ENCODE results near the gene ZNF30.

ZNF30 gene

DNA sequence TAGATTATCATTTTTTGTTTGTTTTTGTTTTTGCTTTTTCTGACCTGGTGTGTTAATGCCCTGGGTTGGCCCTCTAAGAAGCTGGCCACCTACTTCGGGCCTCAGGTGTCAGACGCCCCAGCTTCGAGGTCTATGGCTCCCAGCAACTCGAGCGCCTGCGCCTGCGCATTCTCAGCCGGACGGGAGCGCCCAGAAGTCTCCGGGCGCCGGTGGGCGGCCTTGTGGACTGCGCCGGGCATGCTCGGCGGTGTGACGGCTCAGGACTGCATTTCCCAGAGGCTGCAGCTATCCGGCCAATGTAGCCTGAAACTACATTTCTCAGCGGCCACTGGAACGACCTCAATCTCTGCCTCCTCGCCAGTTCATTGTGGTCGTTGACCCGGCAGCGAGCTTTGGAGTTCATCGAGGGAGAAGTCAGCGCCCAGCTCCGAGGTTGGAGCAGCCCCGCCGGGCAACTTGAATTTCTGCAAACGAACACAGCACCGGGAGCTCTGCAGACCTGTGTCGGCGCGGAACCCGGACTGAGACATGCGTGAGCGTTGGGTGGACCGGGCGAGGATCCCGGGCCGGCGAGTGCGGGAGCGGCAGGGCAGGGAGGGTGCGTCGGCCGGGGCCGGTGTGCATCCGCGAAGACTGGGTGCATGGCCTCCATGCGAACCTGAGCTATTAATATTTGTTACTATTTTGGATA lies at the start of gene ZNF30 (continued):
- TF ChIP-seq, protein P1, sequence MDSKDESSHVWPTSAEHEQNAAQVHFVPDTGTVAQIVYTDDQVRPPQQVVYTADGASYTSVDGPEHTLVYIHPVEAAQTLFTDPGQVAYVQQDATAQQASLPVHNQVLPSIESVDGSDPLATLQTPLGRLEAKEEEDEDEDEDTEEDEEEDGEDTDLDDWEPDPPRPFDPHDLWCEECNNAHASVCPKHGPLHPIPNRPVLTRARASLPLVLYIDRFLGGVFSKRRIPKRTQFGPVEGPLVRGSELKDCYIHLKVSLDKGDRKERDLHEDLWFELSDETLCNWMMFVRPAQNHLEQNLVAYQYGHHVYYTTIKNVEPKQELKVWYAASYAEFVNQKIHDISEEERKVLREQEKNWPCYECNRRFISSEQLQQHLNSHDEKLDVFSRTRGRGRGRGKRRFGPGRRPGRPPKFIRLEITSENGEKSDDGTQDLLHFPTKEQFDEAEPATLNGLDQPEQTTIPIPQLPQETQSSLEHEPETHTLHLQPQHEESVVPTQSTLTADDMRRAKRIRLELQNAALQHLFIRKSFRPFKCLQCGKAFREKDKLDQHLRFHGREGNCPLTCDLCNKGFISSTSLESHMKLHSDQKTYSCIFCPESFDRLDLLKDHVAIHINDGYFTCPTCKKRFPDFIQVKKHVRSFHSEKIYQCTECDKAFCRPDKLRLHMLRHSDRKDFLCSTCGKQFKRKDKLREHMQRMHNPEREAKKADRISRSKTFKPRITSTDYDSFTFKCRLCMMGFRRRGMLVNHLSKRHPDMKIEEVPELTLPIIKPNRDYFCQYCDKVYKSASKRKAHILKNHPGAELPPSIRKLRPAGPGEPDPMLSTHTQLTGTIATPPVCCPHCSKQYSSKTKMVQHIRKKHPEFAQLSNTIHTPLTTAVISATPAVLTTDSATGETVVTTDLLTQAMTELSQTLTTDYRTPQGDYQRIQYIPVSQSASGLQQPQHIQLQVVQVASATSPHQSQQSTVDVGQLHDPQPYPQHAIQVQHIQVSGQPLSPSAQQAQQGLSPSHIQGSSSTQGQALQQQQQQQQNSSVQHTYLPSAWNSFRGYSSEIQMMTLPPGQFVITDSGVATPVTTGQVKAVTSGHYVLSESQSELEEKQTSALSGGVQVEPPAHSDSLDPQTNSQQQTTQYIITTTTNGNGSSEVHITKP (tag by site-specific recombination; IDR thresholded peaks at IDR 0.05): peak; percentile 90
- TF ChIP-seq, protein P2, sequence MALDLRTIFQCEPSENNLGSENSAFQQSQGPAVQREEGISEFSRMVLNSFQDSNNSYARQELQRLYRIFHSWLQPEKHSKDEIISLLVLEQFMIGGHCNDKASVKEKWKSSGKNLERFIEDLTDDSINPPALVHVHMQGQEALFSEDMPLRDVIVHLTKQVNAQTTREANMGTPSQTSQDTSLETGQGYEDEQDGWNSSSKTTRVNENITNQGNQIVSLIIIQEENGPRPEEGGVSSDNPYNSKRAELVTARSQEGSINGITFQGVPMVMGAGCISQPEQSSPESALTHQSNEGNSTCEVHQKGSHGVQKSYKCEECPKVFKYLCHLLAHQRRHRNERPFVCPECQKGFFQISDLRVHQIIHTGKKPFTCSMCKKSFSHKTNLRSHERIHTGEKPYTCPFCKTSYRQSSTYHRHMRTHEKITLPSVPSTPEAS (tag by site-specific recombination; IDR thresholded peaks at IDR 0.05): peak; percentile 66
- TF ChIP-seq ZNF785 (tag by site-specific recombination; IDR thresholded peaks at IDR 0.05) (no peak; the same call in 1 of the 2 replicates), ZNF391 (tag by site-specific recombination; IDR thresholded peaks at IDR 0.05; ENCODE audit: borderline replicate concordance, low read depth) (peak; percentile 84; the same call in 1 of the 2 replicates), ZNF146 (tag by site-specific recombination; IDR thresholded peaks at IDR 0.05) (no peak), YY2 (tag by site-specific recombination; IDR thresholded peaks at IDR 0.05) (no peak), ZNF501 (tag by site-specific recombination; IDR thresholded peaks at IDR 0.05) (peak; percentile 97), ZNF311 (tag by site-specific recombination; IDR thresholded peaks at IDR 0.05; ENCODE audit: borderline replicate concordance) (no peak), ZNF530 (tag by site-specific recombination; IDR thresholded peaks at IDR 0.05; ENCODE audit: low read depth) (no peak), ZNF121 (tag by site-specific recombination; IDR thresholded peaks at IDR 0.05) (peak; percentile 84), ZNF302 (tag by site-specific recombination; IDR thresholded peaks at IDR 0.05; ENCODE audit: low read depth) (no peak), ZNF626 (tag by site-specific recombination; IDR thresholded peaks at IDR 0.05) (no peak), ZNF366 (tag by site-specific recombination; conservative IDR thresholded peaks at IDR 0.05) (no peak), ZBTB21 (tag by site-specific recombination; IDR thresholded peaks at IDR 0.05) (peak; percentile 55), MYNN (tag by site-specific recombination; IDR thresholded peaks at IDR 0.05; ENCODE audit: borderline replicate concordance) (no peak), KLF9 (tag by site-specific recombination; IDR thresholded peaks at IDR 0.05; ENCODE audit: low read depth) (peak; percentile 62), ZNF747 (tag by site-specific recombination; IDR thresholded peaks at IDR 0.05) (no peak), KLF8 (tag by site-specific recombination; IDR thresholded peaks at IDR 0.05) (peak; percentile 82), ZNF394 (tag by site-specific recombination; IDR thresholded peaks at IDR 0.05; ENCODE audit: borderline replicate concordance) (peak; percentile 38; the same call in 1 of the 2 replicates), ZNF335 (tag by site-specific recombination; conservative IDR thresholded peaks at IDR 0.05) (peak; percentile 98), ZNF221 (tag by site-specific recombination; IDR thresholded peaks at IDR 0.05; ENCODE audit: borderline replicate concordance) (no peak), ZNF112 (tag by site-specific recombination; IDR thresholded peaks at IDR 0.05) (no peak), PRDM1 (tag by site-specific recombination; IDR thresholded peaks at IDR 0.05) (no peak), ZFP69B (tag by site-specific recombination; IDR thresholded peaks at IDR 0.05) (0 out of 2 replicates have a peak, but pooled peaks have one; percentile 45)
- TF ChIP-seq, protein P3, sequence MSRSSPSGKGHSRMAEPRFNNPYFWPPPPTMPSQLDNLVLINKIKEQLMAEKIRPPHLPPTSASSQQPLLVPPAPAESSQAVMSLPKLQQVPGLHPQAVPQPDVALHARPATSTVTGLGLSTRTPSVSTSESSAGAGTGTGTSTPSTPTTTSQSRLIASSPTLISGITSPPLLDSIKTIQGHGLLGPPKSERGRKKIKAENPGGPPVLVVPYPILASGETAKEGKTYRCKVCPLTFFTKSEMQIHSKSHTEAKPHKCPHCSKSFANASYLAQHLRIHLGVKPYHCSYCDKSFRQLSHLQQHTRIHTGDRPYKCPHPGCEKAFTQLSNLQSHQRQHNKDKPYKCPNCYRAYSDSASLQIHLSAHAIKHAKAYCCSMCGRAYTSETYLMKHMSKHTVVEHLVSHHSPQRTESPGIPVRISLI (tag by site-specific recombination; IDR thresholded peaks at IDR 0.05): no peak
- TF ChIP-seq, protein P4, sequence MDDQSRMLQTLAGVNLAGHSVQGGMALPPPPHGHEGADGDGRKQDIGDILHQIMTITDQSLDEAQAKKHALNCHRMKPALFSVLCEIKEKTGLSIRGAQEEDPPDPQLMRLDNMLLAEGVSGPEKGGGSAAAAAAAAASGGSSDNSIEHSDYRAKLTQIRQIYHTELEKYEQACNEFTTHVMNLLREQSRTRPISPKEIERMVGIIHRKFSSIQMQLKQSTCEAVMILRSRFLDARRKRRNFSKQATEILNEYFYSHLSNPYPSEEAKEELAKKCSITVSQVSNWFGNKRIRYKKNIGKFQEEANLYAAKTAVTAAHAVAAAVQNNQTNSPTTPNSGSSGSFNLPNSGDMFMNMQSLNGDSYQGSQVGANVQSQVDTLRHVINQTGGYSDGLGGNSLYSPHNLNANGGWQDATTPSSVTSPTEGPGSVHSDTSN (CRISPR knock-in tag; IDR thresholded peaks at IDR 0.05): no peak
- TF ChIP-seq, protein P5, sequence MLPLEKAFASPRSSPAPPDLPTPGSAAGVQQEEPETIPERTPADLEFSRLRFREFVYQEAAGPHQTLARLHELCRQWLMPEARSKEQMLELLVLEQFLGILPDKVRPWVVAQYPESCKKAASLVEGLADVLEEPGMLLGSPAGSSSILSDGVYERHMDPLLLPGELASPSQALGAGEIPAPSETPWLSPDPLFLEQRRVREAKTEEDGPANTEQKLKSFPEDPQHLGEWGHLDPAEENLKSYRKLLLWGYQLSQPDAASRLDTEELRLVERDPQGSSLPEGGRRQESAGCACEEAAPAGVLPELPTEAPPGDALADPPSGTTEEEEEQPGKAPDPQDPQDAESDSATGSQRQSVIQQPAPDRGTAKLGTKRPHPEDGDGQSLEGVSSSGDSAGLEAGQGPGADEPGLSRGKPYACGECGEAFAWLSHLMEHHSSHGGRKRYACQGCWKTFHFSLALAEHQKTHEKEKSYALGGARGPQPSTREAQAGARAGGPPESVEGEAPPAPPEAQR (tag by site-specific recombination; IDR thresholded peaks at IDR 0.05): no peak
- TF ChIP-seq, protein P6, sequence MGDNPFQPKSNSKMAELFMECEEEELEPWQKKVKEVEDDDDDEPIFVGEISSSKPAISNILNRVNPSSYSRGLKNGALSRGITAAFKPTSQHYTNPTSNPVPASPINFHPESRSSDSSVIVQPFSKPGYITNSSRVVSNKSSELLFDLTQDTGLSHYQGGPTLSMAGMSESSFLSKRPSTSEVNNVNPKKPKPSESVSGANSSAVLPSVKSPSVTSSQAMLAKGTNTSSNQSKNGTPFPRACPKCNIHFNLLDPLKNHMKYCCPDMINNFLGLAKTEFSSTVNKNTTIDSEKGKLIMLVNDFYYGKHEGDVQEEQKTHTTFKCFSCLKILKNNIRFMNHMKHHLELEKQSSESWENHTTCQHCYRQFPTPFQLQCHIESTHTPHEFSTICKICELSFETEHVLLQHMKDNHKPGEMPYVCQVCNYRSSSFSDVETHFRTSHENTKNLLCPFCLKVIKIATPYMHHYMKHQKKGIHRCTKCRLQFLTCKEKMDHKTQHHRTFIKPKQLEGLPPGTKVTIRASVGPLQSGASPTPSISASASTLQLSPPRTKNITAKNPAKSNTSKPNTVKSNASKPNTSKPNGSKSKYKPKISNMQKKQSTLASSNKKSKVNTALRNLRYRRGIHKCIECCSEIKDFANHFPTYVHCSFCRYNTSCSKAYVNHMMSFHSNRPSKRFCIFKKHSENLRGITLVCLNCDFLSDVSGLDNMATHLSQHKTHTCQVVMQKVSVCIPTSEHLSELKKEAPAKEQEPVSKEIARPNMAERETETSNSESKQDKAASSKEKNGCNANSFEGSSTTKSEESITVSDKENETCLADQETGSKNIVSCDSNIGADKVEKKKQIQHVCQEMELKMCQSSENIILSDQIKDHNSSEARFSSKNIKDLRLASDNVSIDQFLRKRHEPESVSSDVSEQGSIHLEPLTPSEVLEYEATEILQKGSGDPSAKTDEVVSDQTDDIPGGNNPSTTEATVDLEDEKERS (tag by site-specific recombination; IDR thresholded peaks at IDR 0.05): 0 out of 2 replicates have a peak, but pooled peaks have one; percentile 16
